Activated B cell treated with CpG ODN at 0.5 μM for 24 hours (primary cell): ENCODE results near the gene SPTLC3. TPM values are rescaled to one million over a fixed set of nuclear protein-coding genes. Genes with fewer than 3 reads are reported as not detected.

Experiments
- ATAC-seq: fragments of 200-7000 bp; cut with Tn5 transposase; one replicate; pipeline ENCODE4 v1.10.0; 2021; ENCODE audit warnings: low read depth, mild to moderate bottlenecking, moderate library complexity
- CTCF ChIA-PET: fragments of 350-600 bp; sonication (Branson Sonifier 250); formaldehyde crosslinking; loops from one replicate; lab custom pipeline; 2021; ENCODE audit warnings: antibody characterized with exemption; lab: Charles Lee
- POLR2A ChIA-PET: fragments of 350-600 bp; sonication (Branson Sonifier 250); formaldehyde crosslinking; loops from one replicate; lab custom pipeline; 2021; ENCODE audit warnings: antibody characterized with exemption; lab: Charles Lee
- DNase-seq: peaks from one replicate; pipeline ENCODE4 v3.0.0; 2022
- H3K27ac Mint-ChIP-seq: one replicate; pipeline ENCODE4 v1.8.0; 2020; ENCODE audit warnings: mixed read lengths
- H3K27me3 Mint-ChIP-seq: one replicate; pipeline ENCODE4 v1.8.0; 2021; ENCODE audit warnings: mixed read lengths
- H3K36me3 Mint-ChIP-seq: one replicate; pipeline ENCODE4 v1.8.0; 2021; ENCODE audit warnings: low read depth, mixed read lengths
- H3K4me1 Mint-ChIP-seq: one replicate; pipeline ENCODE4 v1.8.0; 2021; ENCODE audit warnings: mixed read lengths
- H3K4me3 Mint-ChIP-seq: one replicate; pipeline ENCODE4 v1.8.0; 2020; ENCODE audit warnings: mild to moderate bottlenecking, mixed read lengths
- H3K9me3 Mint-ChIP-seq: one replicate; pipeline ENCODE4 v1.8.0; 2020; ENCODE audit warnings: mixed read lengths
- CTCF ChIP-seq: fragments of 200-600 bp; IDR thresholded peaks from one replicate; pipeline ENCODE4 v1.8.0; 2022; ENCODE audit warnings: antibody characterized with exemption, mild to moderate bottlenecking
- intact Hi-C: fragments of 100-400 bp; cut with micrococcal nuclease; formaldehyde crosslinking; loops from one replicate; pipeline ENCODE4 v1.15.1; 2024
- total RNA-seq: library from RNA; stranded (reverse); gene quantifications from 2 replicates; pipeline ENCODE4 v1.2.3, GENCODE V29; 2022

Gene SPTLC3
- total RNA-seq, 1 donor from 2014 or later, result not detected

GRCh38 chr20:13186043-13186774 is 177.4 kb downstream of the SPTLC3 start:
- TF ChIP-seq CTCF, result no peak

GRCh38 chr20:13187899-13188298 is 179.1 kb downstream of the SPTLC3 start:
- no peak overlapping the region for H3K4me3 Mint-ChIP-seq
- ChIA-PET CTCF (no interaction called here), POLR2A (no interaction called here)
- intact Hi-C loops, result no loop called here
- no peaks in the 10 kb centered on the region for H3K4me1 Mint-ChIP-seq
- H3K9me3 Mint-ChIP-seq, result peaks cover 9% of the 10 kb centered on the region
- TF ChIP-seq CTCF, result no peak
- ATAC-seq, result no peak
- DNase-seq, result no peak
- no peaks in the 10 kb centered on the region for H3K36me3 Mint-ChIP-seq
- peaks cover 3% of the 10 kb centered on the region for H3K27me3 Mint-ChIP-seq
- H3K27ac Mint-ChIP-seq, result no peak overlapping the region

More at GRCh38 chr20:13186043-13186774, 177.4 kb downstream of the SPTLC3 start:
- no peak overlapping the region for H3K27ac Mint-ChIP-seq
- intact Hi-C loops, result no loop called here
- ATAC-seq (no peak), DNase-seq (no peak)
- no peak overlapping the region for H3K4me3 Mint-ChIP-seq
- CTCF ChIA-PET, result no interaction called here
- H3K4me1 Mint-ChIP-seq, result no peaks in the 10 kb centered on the region
- peaks cover 7% of the 10 kb centered on the region for H3K27me3 Mint-ChIP-seq
- POLR2A ChIA-PET, result no interaction called here
- H3K9me3 Mint-ChIP-seq, result peaks cover 9% of the 10 kb centered on the region
- H3K36me3 Mint-ChIP-seq, result no peaks in the 10 kb centered on the region

- CTCF ChIA-PET, result no interaction called here
These were observed 190.5 kb downstream of the SPTLC3 start for GRCh38 chr20:13199279-13199678.

GRCh38 chr20:13200767-13201500 is 192.2 kb downstream of the SPTLC3 start:
- CTCF ChIA-PET, result no interaction called here
- POLR2A ChIA-PET, result no interaction called here
- no peaks in the 10 kb centered on the region for H3K4me1 Mint-ChIP-seq
- no peak overlapping the region for H3K27ac Mint-ChIP-seq
- no peak overlapping the region for H3K4me3 Mint-ChIP-seq
- H3K9me3 Mint-ChIP-seq, result no peaks in the 10 kb centered on the region
- ATAC-seq (no peak), DNase-seq (no peak)
- TF ChIP-seq CTCF, result no peak
- intact Hi-C loops, result no loop called here
- no peaks in the 10 kb centered on the region for H3K36me3 Mint-ChIP-seq
- H3K27me3 Mint-ChIP-seq, result peaks cover 13% of the 10 kb centered on the region

More at GRCh38 chr20:13199279-13199678, 190.5 kb downstream of the SPTLC3 start:
- DNase-seq, result no peak
- Mint-ChIP-seq H3K9me3 (no peaks in the 10 kb centered on the region), H3K27ac (no peak overlapping the region), H3K4me3 (no peak overlapping the region), H3K4me1 (no peaks in the 10 kb centered on the region), H3K36me3 (no peaks in the 10 kb centered on the region), H3K27me3 (peaks cover 5% of the 10 kb centered on the region)
- ATAC-seq, result no peak
- POLR2A ChIA-PET, result no interaction called here
- no peak for TF ChIP-seq CTCF
- intact Hi-C loops, result no loop called here

- H3K4me3 Mint-ChIP-seq, result no peak overlapping the region
- peaks cover 19% of the 10 kb centered on the region for H3K27me3 Mint-ChIP-seq
- POLR2A ChIA-PET, result no interaction called here
- ATAC-seq, result no peak
- CTCF ChIA-PET, result no interaction called here
- no peaks in the 10 kb centered on the region for H3K36me3 Mint-ChIP-seq
- H3K4me1 Mint-ChIP-seq, result no peaks in the 10 kb centered on the region
- no peaks in the 10 kb centered on the region for H3K9me3 Mint-ChIP-seq
- DNase-seq, result no peak
- intact Hi-C loops, result no loop called here
- TF ChIP-seq CTCF, result no peak
- H3K27ac Mint-ChIP-seq, result no peak overlapping the region
These were observed 193.8 kb downstream of the SPTLC3 start for GRCh38 chr20:13202565-13202964.
